ENCODE measurements around the gene TMEM171. TPM values are rescaled to one million over a fixed set of nuclear protein-coding genes. Genes with fewer than 3 reads are reported as not detected.

Gene TMEM171
- polyA plus RNA-seq, 1 donor = 0.58 TPM

DNA sequence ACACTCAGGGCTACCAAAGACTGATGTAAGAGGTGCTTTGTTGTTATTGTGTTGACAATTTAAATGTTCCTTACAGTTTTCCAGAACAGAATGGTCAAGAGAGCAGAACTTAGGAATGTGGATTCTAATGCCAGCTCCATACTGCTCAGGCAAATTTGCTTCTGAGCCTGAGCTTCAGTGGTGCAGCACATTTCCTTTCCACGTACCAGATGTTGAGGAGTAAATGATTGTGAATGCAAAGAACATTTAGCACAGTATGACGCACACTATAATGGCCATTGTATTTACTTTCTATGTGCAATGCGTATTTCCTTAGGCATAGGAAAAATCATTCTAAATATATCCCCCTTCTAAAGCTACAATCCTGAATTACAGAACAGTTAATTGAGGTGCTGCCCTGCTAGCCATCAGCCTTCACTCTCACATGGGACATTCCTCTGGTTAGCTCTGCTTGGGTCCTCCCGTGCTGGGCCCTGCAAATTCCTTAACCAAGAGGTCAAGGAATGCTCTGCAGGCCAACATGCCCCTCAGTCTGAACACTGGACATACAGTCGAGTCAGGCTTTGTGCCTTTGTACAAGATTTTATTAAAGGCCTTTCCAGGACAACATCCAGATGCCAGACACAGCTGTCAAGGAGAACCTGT is 31.5 kb downstream of the TMEM171 start:
- DNase-seq (ENCODE audit: low read depth) = no peak

DNA sequence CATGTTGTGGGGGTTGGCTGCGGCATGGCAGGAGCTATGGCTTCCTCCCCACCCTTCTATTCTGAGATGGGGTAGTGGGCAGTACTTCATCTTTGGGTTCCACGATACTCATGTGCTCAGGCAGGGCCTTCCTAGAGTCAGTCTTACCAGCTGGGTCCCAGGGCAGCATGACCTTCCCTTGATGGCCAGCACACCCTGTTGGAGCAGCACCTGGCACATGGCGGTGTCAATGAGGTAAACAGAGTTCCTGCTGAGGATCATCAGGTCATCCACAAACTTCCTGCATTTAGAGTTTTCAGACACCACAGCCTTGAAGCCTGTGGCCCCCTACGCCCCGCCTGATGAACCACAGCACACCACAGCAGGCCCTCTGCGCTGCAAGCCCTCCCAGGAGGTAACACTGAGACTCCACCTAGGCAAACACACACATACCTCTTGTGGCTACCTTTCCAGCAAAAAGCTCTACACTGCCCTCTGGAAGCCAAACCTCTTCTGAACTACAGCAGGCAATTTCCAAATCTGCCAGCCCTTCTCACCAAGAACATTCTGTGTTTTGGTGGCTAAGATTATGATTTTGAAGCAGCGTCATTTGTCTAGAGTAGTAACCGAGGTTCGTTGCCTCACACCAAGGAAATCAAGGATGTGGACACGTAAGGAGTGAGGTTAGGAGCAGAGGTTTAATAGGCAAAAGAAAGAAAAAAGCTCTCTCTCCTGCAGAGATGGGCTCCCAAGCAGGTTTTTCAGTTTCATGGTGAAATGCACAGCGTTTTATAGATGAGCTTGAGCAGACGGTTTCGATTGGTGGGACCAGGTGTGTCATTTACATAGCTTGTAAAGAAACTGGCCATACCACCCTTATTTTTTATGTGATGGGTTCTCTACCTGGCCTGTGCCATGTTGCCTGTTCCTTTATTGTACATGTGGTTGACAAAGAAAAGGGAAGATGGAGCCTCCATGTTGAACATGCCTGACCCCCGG is 32.3 kb downstream of the TMEM171 start:
- DNase-seq (ENCODE audit: low read depth) = no peak

DNA sequence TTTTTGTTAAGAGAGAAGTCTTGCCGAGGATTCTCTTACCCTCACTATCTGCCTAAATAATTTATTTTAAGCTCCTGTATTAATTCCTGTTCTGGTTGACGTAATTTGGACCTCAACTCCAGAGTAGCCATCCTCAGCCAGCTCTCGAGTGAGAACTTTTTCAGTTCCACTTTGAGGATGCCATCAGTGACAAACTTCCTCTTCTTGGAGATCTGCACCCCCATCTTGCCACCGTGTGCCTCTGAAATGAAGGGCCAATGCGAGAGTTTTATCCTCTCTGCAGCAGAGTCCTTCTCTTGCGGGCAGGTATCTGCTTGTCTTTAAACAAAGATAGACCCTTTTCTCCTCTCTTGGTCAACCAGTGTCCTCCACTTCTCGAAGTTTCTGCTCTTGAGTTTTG is 33.1 kb downstream of the TMEM171 start:
- DNase-seq (ENCODE audit: low read depth) = no peak

DNA sequence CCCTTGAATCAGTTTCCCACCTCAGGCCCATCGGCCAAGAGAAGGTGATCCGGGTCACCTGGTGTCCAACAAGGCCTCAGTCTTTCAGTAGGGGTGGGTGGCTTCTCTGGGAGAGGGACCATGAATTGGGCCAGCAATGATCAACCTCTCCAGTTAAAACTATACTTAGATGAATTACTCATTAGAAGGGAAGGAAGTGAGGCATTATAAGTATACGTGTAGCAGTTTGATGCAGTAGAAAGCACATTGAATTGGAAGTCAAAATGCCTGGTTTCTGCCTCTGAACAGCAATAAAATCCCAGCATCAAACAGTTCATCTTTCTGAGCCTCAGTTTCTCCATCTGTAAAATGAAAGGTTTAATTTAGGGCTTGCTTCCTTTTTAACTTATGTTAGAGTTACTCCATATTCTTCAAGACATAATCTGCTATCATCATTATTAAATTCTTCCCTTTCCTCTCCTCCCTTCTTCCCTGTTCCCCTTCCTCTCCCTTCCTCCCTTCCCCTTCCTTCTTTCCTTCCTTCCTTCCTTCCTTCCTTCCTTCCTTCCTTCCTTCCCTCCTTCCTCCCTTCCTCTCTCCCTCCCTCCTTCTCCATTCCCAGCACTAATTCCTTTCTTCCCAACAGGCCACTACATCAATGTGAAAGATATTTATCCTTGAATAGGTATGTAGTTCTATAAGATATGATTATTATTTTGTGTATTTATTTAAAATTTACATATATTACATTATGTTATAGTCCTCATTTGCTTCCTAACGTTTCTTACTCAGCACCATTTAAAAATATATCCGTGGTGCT is 34.0 kb downstream of the TMEM171 start:
- no peak for DNase-seq (ENCODE audit: low read depth)

DNA sequence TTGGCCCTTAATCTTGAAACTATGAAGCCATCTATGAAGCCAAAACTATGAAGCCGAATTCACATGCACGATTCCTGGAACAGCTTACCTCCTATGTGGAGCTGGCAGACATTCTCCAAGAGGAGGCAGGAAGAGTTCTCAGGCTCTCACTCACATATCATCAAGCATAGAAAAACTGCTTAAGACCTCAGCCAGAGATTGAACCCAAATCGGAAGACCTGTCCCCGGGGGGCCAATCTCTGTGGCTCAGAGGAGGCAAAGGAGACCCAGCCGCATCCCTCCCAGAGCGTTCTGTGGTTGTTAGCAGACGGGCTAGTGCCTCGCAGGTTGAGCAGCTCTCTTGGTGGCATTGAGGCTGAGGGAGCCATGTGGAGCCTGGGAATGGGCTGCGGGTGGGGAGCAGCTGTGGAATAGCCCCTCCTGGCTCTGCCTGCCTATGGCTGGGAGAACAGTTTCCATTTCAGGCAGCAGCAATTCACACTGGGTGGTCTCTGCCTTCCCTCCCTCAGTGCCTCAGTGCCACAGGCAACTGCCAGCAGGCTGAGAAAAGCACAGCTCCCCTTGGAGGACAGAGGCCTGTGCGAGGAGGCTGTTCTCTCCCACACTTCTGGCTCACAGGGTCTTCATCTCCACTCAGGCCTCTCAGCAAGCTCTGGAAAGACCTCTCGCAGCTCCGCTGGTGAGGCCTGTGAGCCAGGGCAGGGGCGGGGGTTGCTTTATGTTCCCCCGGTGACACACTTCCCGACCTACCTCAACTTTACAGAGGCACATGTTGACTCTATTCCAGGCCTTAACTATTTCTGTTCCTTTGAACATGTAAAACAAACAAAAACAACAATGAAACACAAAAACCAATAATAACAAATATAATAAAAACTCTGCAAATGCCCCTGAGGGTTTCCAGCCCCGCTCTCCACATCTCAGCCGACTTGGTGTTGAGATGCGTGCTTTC is 35.2 kb downstream of the TMEM171 start:
- no peak for DNase-seq (ENCODE audit: low read depth)

DNA sequence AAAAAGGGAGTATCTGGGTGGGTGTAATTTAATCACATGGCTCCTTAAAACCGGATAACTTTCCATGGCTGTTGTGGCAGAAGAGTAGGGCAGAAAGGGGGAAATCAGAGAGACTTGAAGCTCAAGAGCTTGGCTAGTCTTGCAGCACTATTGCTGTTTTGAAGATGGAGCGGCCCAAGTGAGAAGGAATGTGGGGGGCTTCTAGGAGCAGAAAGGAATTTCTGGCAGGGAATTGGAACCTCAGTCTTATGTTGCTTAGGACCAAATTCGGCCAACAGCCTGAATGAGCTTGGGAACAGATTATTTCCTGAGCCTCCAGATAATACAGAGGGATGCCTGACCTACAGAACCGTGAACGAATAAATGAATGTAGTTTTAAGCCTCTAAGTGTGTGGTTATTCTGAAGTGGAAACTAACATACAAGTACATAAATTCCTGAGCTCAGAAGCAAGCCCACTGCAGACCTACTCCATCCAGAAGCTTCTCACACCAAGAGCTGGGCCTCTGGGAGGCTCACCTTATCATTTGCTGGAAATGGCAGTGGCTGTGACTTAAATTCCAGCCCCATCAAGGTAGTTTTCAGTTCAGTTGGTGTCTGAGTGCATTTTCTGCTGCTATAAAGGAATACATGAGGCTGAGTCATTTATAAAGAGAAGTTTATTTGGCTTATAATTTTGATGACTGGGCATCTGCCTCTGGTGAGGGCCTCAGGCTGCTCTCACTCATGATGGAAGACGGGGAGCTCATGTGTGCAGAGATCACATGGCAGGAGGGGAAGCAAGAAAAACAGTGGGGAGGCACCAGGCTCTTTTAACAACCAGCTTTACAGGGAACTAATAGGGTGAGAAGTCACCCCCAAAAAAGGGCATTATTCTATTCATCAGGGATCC is 37.3 kb downstream of the TMEM171 start:
- no peak for DNase-seq (ENCODE audit: low read depth)

DNA sequence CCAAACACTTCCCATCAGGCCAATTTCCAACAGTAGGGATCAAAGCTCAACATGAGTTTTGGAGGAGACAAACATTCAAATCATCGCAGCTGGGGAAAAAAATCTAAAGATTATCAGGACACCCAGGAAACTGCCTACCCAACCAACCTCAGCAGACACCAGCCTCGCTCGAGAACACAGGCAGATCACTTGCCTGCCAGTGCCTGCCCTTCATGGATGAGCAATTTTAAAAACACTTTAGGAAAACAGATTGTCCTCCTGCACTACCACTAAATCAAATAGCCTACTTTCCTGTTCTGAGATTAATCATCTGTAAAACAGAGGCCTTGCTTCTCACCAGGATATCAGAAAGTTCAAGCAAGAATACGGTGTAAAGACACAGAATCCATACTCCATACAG is 37.9 kb downstream of the TMEM171 start:
- DNase-seq (ENCODE audit: low read depth) = no peak

DNA sequence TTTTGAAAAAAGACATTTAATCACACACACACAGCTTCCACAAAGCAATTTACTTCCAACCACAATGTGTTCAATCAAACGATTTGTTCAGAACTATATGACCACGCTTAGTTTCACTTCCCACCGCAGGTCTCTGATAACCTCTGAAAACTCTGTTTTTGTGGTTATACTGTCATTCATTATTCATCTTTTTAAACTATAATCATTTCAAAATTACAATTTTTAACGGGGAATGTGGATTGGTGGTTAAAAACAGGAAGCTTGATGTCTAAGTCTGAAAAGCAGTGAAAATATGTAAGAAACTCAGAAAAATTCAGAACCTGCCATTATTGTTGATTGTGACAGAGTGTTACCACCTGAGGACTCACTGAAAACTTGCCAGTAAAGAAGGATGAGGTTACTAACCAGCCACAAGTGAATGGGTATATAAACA is 39.9 kb downstream of the TMEM171 start:
- no peak for DNase-seq (ENCODE audit: low read depth)

DNA sequence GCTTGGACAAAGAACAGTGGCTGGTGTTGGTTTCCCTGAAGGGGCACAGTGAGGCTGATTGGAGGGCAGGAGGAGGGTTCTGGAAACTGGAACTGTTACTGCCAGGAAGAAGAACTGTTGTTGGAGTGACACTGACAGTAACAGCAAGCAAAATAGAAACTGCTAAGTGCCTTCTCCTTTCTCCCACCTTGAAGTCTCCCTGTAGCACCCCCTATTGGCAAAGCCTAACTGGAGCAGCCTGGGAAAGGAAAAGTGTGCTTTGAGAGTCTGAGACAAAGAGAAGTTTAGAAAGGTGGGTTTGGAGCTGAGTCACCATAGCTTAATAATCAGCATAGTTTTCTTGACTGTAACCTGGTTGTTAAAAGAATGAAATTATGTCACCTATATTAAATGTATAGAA is 50.1 kb downstream of the TMEM171 start:
- DNase-seq (ENCODE audit: low read depth) = no peak

DNA sequence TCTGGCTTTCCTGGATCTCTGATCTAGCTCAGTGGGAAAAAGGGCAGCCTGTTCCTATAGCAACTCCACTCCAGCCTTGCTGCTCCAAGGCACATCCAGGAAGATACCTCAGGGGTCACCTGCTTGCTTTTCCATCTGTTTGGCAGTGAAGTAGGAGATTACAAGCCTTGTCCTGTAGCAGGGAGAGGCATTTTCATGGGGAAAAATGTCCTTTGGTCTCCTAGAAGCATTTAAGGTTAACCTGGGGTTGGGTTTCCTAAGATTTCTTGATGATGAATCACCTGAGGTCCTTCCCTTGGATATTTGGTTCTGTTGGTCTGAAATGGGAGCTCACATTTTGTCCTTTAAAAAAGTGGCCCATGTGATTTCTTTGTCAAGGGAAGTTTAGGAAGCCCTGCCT is 51.1 kb downstream of the TMEM171 start:
- DNase-seq (ENCODE audit: low read depth) = no peak

DNA sequence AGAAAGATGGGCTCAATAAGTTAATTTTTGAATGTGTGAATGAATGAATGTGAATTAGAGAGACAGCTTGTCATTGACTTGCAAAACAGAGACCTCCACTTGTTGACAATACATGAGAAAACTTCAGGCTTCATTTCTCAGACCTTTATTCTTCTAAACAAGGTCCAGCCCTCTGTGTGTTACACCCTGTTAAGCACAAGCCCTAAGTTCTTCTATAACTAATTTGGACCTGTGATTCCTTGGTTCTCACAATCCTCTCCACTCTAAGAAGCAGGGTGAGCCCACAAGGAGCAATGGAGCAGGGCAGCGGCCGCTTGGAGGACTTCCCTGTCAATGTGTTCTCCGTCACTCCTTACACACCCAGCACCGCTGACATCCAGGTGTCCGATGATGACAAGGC is 52.6 kb downstream of the TMEM171 start, which contains the start of gene TMEM174:
Gene TMEM174, plus strand, starts transcription at position 243 of the 400 bp plus-strand sequence. Its CDS starts 51 bp downstream, at position 294.
- no peak for DNase-seq (ENCODE audit: low read depth)

DNA sequence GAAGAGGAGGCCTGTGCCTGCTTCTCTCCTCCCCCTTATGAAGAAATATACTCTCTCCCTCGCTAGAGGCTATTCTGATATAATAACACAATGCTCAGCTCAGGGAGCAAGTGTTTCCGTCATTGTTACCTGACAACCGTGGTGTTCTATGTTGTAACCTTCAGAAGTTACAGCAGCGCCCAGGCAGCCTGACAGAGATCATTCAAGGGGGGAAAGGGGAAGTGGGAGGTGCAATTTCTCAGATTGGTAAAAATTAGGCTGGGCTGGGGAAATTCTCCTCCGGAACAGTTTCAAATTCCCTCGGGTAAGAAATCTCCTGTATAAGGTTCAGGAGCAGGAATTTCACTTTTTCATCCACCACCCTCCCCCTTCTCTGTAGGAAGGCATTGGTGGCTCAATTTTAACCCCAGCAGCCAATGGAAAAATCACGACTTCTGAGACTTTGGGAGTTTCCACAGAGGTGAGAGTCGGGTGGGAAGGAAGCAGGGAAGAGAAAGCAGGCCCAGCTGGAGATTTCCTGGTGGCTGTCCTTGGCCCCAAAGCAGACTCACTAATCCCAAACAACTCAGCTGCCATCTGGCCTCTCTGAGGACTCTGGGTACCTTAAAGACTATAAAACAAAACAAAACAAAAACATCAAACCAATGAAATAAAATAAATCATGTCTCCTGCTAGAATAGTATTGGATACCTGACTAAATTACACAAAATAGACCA is 53.9 kb downstream of the TMEM171 start:
- DNase-seq (ENCODE audit: low read depth) = no peak

DNA sequence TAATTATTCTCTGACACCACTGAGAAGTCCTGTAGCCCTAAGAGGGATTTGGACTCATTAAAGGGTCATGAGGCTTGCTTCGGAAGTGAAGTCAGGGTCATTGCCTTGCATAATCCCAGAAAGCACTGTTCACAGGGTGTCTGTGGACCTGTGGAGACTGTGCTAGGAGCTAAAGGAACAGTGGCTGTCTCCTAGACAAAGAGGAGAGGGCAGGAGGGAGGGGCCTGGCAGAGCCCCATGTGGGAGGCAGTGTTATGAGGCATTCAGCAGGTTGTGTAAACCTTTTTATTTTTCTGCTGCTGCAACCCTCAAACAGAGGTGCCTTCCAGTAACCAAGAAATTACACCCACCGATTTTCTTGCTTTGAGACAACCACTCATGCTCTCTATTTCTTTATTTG is 55.9 kb downstream of the TMEM171 start:
- no peak for DNase-seq (ENCODE audit: low read depth)

DNA sequence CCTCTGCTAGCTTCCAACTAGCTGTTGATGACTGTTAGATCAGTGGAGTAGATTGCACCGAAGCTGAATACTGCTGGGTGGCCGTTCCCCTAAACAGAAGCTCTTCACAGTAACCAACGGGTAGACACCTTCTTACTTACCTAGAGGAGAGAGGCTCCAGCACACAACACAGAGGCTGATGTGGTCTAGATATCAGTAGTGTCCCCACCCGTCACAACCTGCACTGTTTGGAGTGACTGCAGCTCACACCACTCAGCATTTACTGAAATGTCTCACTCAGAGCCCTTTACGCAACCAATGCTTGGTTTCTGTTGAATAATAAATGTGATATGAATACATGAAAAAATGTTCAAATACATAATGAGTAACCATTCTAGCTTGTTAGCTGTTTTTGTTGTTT is 57.9 kb downstream of the TMEM171 start:
- no peak for DNase-seq (ENCODE audit: low read depth)

DNA sequence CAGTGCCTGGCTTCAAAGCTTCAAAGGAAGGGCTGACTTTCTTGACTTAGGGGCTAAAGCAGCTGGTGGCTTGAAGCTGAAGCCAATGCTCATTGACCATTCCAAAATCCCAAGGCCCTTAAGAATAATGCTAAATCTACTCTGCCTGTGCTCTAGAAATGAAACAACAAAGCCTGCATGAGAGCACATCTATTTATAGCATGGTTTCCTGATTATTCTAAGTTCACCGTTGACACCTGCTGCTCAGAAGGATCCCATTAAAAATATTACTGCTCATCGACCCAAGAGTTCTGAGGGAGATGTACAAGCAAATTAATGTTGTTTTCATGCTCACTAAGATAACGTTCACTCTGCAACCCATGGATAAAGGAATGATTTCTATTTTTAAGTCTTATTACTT is 59.4 kb downstream of the TMEM171 start:
- no peak for DNase-seq (ENCODE audit: low read depth)

DNA sequence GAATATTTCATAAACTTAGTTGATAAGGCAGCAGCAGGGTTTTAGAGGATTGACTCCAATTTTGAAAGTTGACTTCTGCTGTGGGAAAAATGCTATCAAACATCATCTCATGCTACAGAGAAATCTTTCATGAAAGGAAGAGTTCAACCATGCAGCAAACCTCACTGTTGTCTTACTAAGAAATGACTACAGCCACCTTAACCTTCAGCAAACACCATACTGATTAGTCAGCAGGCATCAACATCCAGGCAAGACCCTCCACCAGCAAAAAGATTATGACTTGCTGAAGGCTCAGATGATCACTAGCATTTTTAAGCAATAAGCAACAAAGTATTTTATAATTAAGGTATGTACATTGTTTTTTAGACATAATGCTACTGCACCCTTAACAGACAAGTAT is 60.2 kb downstream of the TMEM171 start:
- DNase-seq (ENCODE audit: low read depth) = no peak

Measured in forelimb muscle (tissue), 1 donor.